ENCODE measurements around the gene CHAF1A. TPM values are rescaled to one million over a fixed set of nuclear protein-coding genes. Genes with fewer than 3 reads are reported as not detected.

Gene CHAF1A
- total RNA-seq, 4 donors from 2014 or later = 9.0 to 25.9 (median 12.6) TPM

- peak in 1 of 2 donors; percentile 85 for DNase-seq (ENCODE audit: low spot score in 2 of 2)
- TF ChIP-seq, protein P1, sequence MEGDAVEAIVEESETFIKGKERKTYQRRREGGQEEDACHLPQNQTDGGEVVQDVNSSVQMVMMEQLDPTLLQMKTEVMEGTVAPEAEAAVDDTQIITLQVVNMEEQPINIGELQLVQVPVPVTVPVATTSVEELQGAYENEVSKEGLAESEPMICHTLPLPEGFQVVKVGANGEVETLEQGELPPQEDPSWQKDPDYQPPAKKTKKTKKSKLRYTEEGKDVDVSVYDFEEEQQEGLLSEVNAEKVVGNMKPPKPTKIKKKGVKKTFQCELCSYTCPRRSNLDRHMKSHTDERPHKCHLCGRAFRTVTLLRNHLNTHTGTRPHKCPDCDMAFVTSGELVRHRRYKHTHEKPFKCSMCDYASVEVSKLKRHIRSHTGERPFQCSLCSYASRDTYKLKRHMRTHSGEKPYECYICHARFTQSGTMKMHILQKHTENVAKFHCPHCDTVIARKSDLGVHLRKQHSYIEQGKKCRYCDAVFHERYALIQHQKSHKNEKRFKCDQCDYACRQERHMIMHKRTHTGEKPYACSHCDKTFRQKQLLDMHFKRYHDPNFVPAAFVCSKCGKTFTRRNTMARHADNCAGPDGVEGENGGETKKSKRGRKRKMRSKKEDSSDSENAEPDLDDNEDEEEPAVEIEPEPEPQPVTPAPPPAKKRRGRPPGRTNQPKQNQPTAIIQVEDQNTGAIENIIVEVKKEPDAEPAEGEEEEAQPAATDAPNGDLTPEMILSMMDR (IDR thresholded peaks at IDR 0.05) = no peak
- TF ChIP-seq POLR2A (IDR thresholded peaks at IDR 0.05) = no peak
- H3K4me3 ChIP-seq (ENCODE audit: low read depth, poor library complexity, severe bottlenecking) = no peak overlapping the region
- intact Hi-C loops (cut with DNase I; ENCODE audit: low total_unique reads) = no loop called here
- 76 to 83% methylated on average over 23 to 30 of the region's 30 CpGs for WGBS, 2 donors
Observed at GRCh38 chr19:4448147-4448985, 45.9 kb downstream of the CHAF1A start.

DNA sequence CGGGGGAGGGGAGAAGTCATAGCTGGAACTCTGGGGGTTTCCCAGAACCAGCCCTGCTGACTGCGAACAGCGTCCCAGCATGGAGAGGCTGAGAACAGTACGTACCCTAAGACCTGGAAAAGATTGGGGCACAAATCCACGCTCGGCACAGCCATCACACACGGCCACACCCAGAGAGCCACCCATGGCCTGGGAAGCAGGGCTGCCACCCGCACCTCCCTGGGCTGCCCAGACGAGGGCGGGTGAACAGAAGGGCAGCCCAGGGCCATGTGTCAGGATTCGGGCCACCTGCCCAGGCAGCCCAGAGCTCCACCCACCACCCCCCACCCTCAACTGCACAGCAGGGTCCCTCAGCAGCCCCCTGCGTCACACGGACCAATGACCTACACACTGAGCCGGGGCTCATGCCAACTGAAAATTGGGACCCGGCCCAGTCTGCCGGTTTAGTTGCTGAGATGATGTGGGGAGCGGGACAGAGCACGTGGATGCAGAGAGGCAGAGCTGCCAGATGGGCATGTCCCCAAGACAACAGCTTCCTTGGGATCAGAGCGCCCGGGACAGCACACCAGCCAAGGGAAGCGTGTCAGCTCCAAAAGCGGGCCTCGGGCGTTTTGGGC is 46.7 kb downstream of the CHAF1A start:
- H3K4me3 ChIP-seq (ENCODE audit: low read depth, poor library complexity, severe bottlenecking) = no peak overlapping the region
- intact Hi-C loops (cut with DNase I; ENCODE audit: low total_unique reads) = no loop called here
- TF ChIP-seq, protein P1 (IDR thresholded peaks at IDR 0.05) = no peak
- TF ChIP-seq POLR2A (IDR thresholded peaks at IDR 0.05) = no peak
- DNase-seq (ENCODE audit: low spot score in 2 of 2) = peak in 1 of 2 donors; percentile 92
- 38 to 52% methylated on average over 19 to 24 of the region's 24 CpGs for WGBS, 2 donors

- H3K4me3 ChIP-seq (ENCODE audit: low read depth, poor library complexity, severe bottlenecking) = no peak overlapping the region
- TF ChIP-seq, protein P1 (IDR thresholded peaks at IDR 0.05) = no peak
- no peak for TF ChIP-seq POLR2A (IDR thresholded peaks at IDR 0.05)
- 48 to 57% methylated on average over 9 of the region's 9 CpGs for WGBS, 2 donors
- intact Hi-C loops (cut with DNase I; ENCODE audit: low total_unique reads) = no loop called here
- DNase-seq (ENCODE audit: low spot score in 2 of 2) = no peak
Observed at GRCh38 chr19:4449639-4450028, 47.2 kb downstream of the CHAF1A start.

DNA sequence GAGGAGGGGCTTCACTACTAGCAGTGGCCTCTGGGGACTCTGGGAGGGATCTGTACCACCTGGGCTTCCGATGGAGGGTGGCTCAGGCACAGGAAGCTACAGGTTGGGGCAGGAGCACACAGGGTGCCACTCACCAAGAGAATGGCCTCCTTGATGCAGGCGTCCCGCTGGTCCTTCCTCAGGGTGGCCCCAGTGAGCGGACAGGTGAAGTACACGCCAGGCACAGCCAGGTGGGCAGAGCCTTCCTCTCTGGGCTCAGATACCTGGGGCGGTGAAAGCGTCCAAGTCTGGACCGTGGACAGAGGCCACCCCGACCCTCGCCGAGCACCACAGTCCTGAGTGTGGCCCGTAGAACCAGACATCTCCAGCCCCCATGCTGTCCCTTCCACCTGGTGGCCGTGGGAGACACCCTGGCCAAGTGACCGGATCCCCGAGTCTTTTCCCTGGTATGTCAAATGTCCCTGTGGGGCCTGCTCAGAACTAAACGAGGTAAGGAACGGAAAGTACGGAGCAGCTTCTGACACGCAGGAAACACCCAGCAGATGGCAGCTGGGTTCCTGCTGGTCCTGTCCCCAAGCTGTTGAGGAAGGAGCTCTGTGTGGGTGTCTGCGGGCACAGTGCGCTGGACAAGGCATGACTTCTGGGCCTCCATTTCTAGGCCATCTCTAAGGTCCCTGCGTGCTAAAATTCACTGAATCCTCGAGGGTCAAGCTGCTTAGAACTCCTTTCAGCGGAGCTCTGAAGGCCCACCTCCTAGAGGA is 50.0 kb downstream of the CHAF1A start:
- no peak overlapping the region for H3K4me3 ChIP-seq (ENCODE audit: low read depth, poor library complexity, severe bottlenecking)
- DNase-seq (ENCODE audit: low spot score in 2 of 2) = no peak
- 83 to 89% methylated on average over 24 of the region's 24 CpGs for WGBS, 2 donors
- intact Hi-C loops (cut with DNase I; ENCODE audit: low total_unique reads) = no loop called here
- no peak for TF ChIP-seq POLR2A (IDR thresholded peaks at IDR 0.05)
- TF ChIP-seq, protein P1 (IDR thresholded peaks at IDR 0.05) = no peak

DNA sequence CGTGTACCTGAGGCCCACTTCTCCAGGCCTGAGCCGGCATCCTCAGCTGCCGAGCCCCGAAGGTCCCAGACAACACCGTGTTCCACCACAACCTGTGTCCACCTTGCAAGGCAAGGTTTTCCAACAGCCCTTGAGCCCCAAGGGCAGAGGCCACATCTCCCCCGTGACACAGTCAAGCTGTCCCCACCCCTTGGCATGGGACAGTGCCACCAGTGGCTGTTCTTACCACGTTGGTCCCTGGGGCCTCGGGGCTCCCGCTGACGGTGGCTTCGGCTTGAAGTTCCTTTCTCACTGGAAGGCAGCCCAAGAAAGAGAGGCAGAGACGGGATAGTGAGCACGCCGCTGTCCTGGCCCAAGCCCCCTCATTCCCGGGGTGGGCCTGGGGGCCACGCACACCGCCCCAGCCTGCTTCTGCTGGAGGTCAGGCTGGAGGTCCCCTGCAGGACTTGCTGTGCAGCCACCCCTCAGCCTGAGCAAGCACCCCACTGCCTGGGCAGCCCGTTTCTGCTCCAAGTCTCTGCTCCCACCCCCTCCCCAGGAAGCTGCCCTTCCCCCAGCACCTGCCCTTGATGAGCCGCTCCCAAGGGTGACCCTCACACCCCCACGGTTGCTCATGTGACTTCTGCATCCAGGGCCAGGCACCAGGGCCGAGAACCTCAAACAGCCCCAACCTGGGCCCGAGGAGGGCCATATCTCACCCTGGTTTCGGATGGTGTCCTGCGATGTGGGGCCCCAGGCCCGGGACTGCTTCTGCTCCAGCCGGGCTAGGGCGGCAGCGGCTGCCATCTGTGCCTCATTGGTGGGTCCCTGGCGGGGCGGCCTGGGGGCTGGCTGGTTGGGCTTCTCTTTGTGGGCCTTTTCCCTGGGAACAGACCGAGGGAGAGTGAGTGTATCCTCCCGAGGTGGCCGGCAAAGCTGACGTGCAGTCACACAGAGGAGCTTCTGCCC is 51.1 kb downstream of the CHAF1A start:
- H3K4me3 ChIP-seq (ENCODE audit: low read depth, poor library complexity, severe bottlenecking) = no peak overlapping the region
- DNase-seq (ENCODE audit: low spot score in 2 of 2) = no peak
- TF ChIP-seq, protein P1 (IDR thresholded peaks at IDR 0.05) = no peak
- TF ChIP-seq POLR2A (IDR thresholded peaks at IDR 0.05) = no peak
- 70 to 71% methylated on average over 27 to 30 of the region's 34 CpGs for WGBS, 2 donors
- intact Hi-C loops (cut with DNase I; ENCODE audit: low total_unique reads) = no loop called here
